Parathyroid adenoma (tissue), 2 donors: ENCODE data around the gene PSMB3.
"Not testable (repeated sequence)": the region's sequence is repeated elsewhere in the genome, so short reads cannot be mapped to it uniquely, and the experiment has no call there.

Experiments
- H2AFZ ChIP-seq: fragments of 300-600 bp; sonication (generic); one replicate; pipeline ENCODE4 v1.7.0; 2017; ENCODE audit warnings: antibody characterized with exemption, mild to moderate bottlenecking
- H3K27ac ChIP-seq: fragments of 300-600 bp; sonication (generic); one replicate; pipeline ENCODE4 v1.7.0; 2017
- H3K27me3 ChIP-seq: fragments of 300-600 bp; sonication (generic); one replicate; pipeline ENCODE4 v1.7.0; 2017; ENCODE audit warnings: low read length; ENCODE audit not compliant: control insufficient read depth, insufficient read depth
- H3K36me3 ChIP-seq: fragments of 300-600 bp; sonication (generic); one replicate; pipeline ENCODE4 v1.7.0; 2017; ENCODE audit warnings: low read length; ENCODE audit not compliant: control insufficient read depth, insufficient read depth
- H3K4me1 ChIP-seq: fragments of 300-600 bp; sonication (generic); one replicate; pipeline ENCODE4 v1.7.0; 2017; ENCODE audit warnings: control low read depth
- H3K4me2 ChIP-seq: fragments of 300-600 bp; sonication (generic); one replicate; pipeline ENCODE4 v1.7.0; 2017; ENCODE audit warnings: low read length
- H3K4me3 ChIP-seq: fragments of 300-600 bp; sonication (generic); one replicate; pipeline ENCODE4 v1.7.0; 2017; ENCODE audit warnings: low read depth, low read length
- H3K79me2 ChIP-seq: fragments of 300-600 bp; sonication (generic); one replicate; pipeline ENCODE4 v1.7.0; 2017; ENCODE audit warnings: control low read depth
- H3K9ac ChIP-seq: fragments of 300-600 bp; sonication (generic); one replicate; pipeline ENCODE4 v1.7.0; 2017; ENCODE audit warnings: mild to moderate bottlenecking
- H3K9me3 ChIP-seq: fragments of 300-600 bp; sonication (generic); one replicate; pipeline ENCODE4 v1.7.0; 2017; ENCODE audit warnings: low read length; ENCODE audit not compliant: control insufficient read depth
- CTCF ChIP-seq: fragments of 300-600 bp; sonication (generic); IDR thresholded peaks from one replicate; pipeline ENCODE4 v1.7.0; 2017; ENCODE audit warnings: antibody characterized with exemption, mild to moderate bottlenecking
- donor health status: primary hyperparathyroidism.

Gene PSMB3

GRCh38 chr17:38783227-38783626, 30.7 kb downstream of the PSMB3 start:
- no peak for TF ChIP-seq CTCF
- no peaks in the 10 kb centered on the region for H3K27me3 ChIP-seq
- peaks cover 17% of the 10 kb centered on the region for H3K79me2 ChIP-seq
- no peak overlapping the region for H3K9ac ChIP-seq
- no peak overlapping the region for H3K4me3 ChIP-seq
- H3K4me2 ChIP-seq = no peak overlapping the region
- H3K36me3 ChIP-seq = no peaks in the 10 kb centered on the region
- H2AFZ ChIP-seq = no peak overlapping the region
- no peaks in the 10 kb centered on the region for H3K4me1 ChIP-seq
- no peaks in the 10 kb centered on the region for H3K9me3 ChIP-seq
- H3K27ac ChIP-seq = no peak overlapping the region

DNA sequence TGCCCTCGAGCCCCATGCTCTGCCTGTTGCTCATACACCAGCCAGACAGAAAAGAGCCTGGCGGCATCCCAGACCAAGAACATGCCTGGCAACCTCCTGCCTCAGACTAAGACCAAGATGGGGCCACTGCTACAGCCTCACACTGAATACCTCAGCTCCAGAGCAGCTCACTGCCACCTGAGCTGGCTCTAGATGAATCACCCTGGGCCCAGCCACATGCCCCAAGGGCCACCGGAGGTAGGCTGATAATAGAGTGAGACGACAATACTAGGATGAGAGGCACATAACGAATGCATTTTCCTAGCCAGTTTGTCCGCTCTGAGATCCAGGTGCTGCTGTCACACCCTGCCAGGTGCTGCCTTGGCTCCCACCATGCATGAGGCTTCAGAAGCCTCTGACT, 33.8 kb downstream of the PSMB3 start:
- Histone ChIP-seq H3K36me3 (no peaks in the 10 kb centered on the region), H3K27ac (no peak overlapping the region), H3K4me3 (no peak overlapping the region), H3K27me3 (no peaks in the 10 kb centered on the region), H3K9me3 (no peaks in the 10 kb centered on the region), H3K4me2 (no peak overlapping the region), H2AFZ (no peak overlapping the region), H3K4me1 (no peaks in the 10 kb centered on the region), H3K9ac (no peak overlapping the region), H3K79me2 (peaks cover 25% of the 10 kb centered on the region)
- no peak for TF ChIP-seq CTCF

- H3K79me2 ChIP-seq = peaks cover 39% of the 10 kb centered on the region
- H2AFZ ChIP-seq, H3K36me3 ChIP-seq, H3K27me3 ChIP-seq, H3K4me3 ChIP-seq, H3K4me2 ChIP-seq, H3K27ac ChIP-seq, H3K4me1 ChIP-seq, H3K9ac ChIP-seq, H3K9me3 ChIP-seq: not testable (repeated sequence)
Measured at GRCh38 chr17:38787999-38788398, 35.5 kb downstream of the PSMB3 start.

DNA sequence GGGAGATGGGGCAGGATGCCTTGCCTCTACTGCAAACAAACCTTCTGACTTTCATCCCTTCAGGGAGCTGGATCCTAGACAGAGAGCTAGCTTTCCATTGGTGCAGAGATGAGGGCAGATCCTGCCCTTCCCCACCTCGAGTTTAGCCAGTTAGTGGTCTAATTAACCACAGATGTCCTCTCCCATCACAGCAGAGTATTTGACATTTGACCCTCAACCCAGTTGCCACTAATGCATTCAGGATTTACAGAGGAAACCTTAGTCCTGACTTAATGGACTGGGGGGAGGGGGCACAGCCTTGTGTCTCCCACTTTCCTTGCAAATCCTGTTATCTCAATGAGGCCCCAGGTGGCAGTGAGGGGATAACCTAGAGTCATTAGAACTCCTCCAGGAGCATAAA, 36.6 kb downstream of the PSMB3 start:
- Histone ChIP-seq H3K27me3 (no peaks in the 10 kb centered on the region), H3K4me1 (no peaks in the 10 kb centered on the region), H3K9ac (no peak overlapping the region), H3K36me3 (no peaks in the 10 kb centered on the region), H3K79me2 (peaks cover 51% of the 10 kb centered on the region), H3K4me2 (no peak overlapping the region), H3K9me3 (no peaks in the 10 kb centered on the region), H3K4me3 (no peak overlapping the region), H3K27ac (no peak overlapping the region), H2AFZ (no peak overlapping the region)
- TF ChIP-seq CTCF = no peak

- H3K4me3 ChIP-seq, H3K27ac ChIP-seq, H3K36me3 ChIP-seq, H2AFZ ChIP-seq, H3K4me1 ChIP-seq, H3K9ac ChIP-seq, H3K9me3 ChIP-seq, H3K27me3 ChIP-seq, H3K4me2 ChIP-seq: not testable (repeated sequence)
- H3K79me2 ChIP-seq = peaks cover 50% of the 10 kb centered on the region
Measured at GRCh38 chr17:38790148-38790707, 37.7 kb downstream of the PSMB3 start.

DNA sequence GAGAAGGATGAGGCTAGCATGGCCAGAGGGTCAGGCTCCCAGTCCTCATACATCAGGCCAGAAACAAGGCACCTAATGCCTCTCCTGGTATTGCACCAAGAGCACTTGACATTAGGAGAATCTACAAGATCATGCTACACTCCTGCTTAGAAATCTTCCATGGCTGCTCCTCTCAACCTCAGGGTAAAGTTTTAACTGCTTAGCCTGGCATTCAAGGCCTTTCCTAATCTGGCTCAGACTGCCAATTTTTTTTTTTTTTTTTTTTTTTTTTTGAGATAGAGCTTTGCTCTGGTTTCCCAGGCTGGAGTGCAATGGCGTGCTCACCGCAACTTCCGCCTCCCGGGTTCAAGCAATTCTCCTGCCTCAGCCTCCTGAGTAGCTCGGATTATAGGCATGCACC, 38.6 kb downstream of the PSMB3 start:
- H2AFZ ChIP-seq = no peak overlapping the region
- H3K4me3 ChIP-seq = no peak overlapping the region
- H3K4me2 ChIP-seq = no peak overlapping the region
- H3K79me2 ChIP-seq = peaks cover 43% of the 10 kb centered on the region
- no peaks in the 10 kb centered on the region for H3K9me3 ChIP-seq
- no peaks in the 10 kb centered on the region for H3K36me3 ChIP-seq
- no peak for TF ChIP-seq CTCF
- no peak overlapping the region for H3K27ac ChIP-seq
- no peaks in the 10 kb centered on the region for H3K4me1 ChIP-seq
- H3K9ac ChIP-seq = no peak overlapping the region
- no peaks in the 10 kb centered on the region for H3K27me3 ChIP-seq
